Breast epithelium (tissue), 3 donors: ENCODE data around the gene FAAP20.

Experiments
- CTCF ChIP-seq, 3 donors: fragments of 450-650 bp; IDR thresholded peaks; one replicate each; pipeline ENCODE4 v1.5.1; 2016 to 2017; ENCODE audit warnings: antibody characterized with exemption in 3 of 3, mild to moderate bottlenecking in 3 of 3, moderate library complexity in 3 of 3
- POLR2A ChIP-seq: fragments of 450-650 bp; IDR thresholded peaks from one replicate; pipeline ENCODE4 v1.6.1; 2016; ENCODE audit warnings: antibody characterized with exemption, mild to moderate bottlenecking, moderate library complexity
- POLR2AphosphoS5 ChIP-seq, 3 donors: sonication (generic); formaldehyde crosslinking; IDR thresholded peaks; one replicate each; pipeline ENCODE4 v1.6.1; 2017; ENCODE audit warnings: antibody characterized with exemption in 3 of 3

DNA sequence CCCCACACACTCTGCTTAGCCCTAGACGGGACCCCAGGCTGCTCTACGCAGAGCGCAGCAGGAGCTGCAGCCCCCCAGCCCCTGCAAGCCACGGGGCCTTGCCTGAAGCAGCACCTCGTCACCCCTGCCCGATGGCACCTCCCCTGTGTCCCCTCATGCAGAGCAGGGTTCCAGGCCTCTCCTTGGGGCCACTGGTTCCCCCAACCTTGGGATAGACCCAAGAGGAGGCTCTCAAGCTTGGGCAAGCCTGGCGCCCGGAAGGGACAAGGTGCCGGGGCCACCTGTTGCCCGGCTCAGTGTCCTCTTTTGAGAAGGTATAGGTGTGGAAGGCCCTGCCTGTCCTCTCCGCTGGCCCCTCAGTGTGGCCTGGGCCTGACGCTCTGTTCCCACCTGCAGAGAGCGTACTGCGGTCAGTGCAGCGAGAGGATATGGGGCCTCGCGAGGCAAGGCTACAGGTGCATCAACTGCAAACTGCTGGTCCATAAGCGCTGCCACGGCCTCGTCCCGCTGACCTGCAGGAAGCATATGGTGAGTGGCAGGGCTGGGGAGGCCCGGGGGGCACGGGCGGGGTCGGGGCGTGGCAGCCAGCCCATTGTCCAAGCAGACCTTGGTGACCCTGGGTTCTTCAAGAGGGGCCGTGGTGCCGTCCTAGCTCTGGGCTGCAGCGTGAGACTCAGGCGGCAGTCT lies 50.6 kb downstream of the FAAP20 start:
- TF ChIP-seq CTCF (IDR thresholded peaks at IDR 0.05) = no peak
- no peak for TF ChIP-seq POLR2A
- TF ChIP-seq POLR2AphosphoS5 (IDR thresholded peaks at IDR 0.05) = no peak
